WI38 (cell line): ENCODE results near the gene ZBTB8OS.

ENCODE experiments used
- H3K4me3 ChIP-seq: 2 replicates; pipeline ENCODE4 v1.5.1; 2011; ENCODE audit warnings: low read depth, mild to moderate bottlenecking, control low read depth, low read length
- CTCF ChIP-seq: IDR thresholded peaks from 2 replicates; pipeline ENCODE4 v1.5.1; 2012; ENCODE audit warnings: low read depth, mild to moderate bottlenecking, control low read depth, low read length

ZBTB8OS gene

GRCh38 chr1:32666901-32667566, 16.7 kb upstream of the ZBTB8OS start:
- no peak overlapping the region for H3K4me3 ChIP-seq
- no peak for TF ChIP-seq CTCF

GRCh38 chr1:32665915-32666314, 15.6 kb upstream of the ZBTB8OS start:
- no peak for TF ChIP-seq CTCF
- no peak overlapping the region for H3K4me3 ChIP-seq

GRCh38 chr1:32659581-32659980, 9.2 kb upstream of the ZBTB8OS start:
- TF ChIP-seq CTCF = no peak
- no peak overlapping the region for H3K4me3 ChIP-seq

GRCh38 chr1:32652244-32652962, 2.1 kb upstream of the ZBTB8OS start:
- TF ChIP-seq CTCF = no peak
- H3K4me3 ChIP-seq = peak overlapping the region; percentile 75

- TF ChIP-seq CTCF = no peak
- H3K4me3 ChIP-seq = peak overlapping the region; percentile 75
These were observed 1.2 kb upstream of the ZBTB8OS start for GRCh38 chr1:32651461-32652073.

- no peak for TF ChIP-seq CTCF
- H3K4me3 ChIP-seq = peak within 1 kb of the TSS; percentile 75
These were observed 556 bp upstream of the ZBTB8OS start, which contains the start of gene RBBP4 for GRCh38 chr1:32650752-32651460. TSS of gene RBBP4 (plus strand) at chr1:32651208. CDS start at chr1:32651307, 99 bp downstream.
